ENCODE measurements around the gene OR1N1. TPM values are rescaled to one million over a fixed set of nuclear protein-coding genes. Genes with fewer than 3 reads are reported as not detected.

Gene OR1N1
- total and polyA plus RNA-seq, 5 donors from 2014 or later = not detected

Other genes starting within 250 kb of the OR1N1 start
- gene PTGS1, start 156.3 kb downstream of the OR1N1 start, total RNA-seq = 9.2 TPM
- under 1 TPM; 0.03 to 0.87 (median 0.61) TPM for gene PTGS1, start 156.3 kb downstream of the OR1N1 start, polyA plus RNA-seq
- gene OR1J1, start 49.4 kb downstream of the OR1N1 start, total RNA-seq = not detected
- gene OR1J1, start 49.4 kb downstream of the OR1N1 start, polyA plus RNA-seq = not detected
- gene OR1J2, start 16.5 kb downstream of the OR1N1 start, total RNA-seq = 0.42 TPM
- not detected for gene OR1J2, start 16.5 kb downstream of the OR1N1 start, polyA plus RNA-seq
- gene OR1J4, start 8.2 kb downstream of the OR1N1 start, total RNA-seq = 1.8 TPM
- not detected for gene OR1J4, start 8.2 kb downstream of the OR1N1 start, polyA plus RNA-seq
- gene OR1N2, start 25.8 kb upstream of the OR1N1 start, total RNA-seq = 0.81 TPM
- gene OR1N2, start 25.8 kb upstream of the OR1N1 start, polyA plus RNA-seq = not detected
- gene OR1L8, start 56.1 kb upstream of the OR1N1 start, total RNA-seq = not detected
- under 1 TPM in 3 of 4 donors, not detected in 1; 0.12 to 0.50 (median 0.20) TPM for gene OR1L8, start 56.1 kb upstream of the OR1N1 start, polyA plus RNA-seq
- 0.72 TPM for gene OR1Q1, start 87.4 kb upstream of the OR1N1 start, total RNA-seq
- not detected for gene OR1Q1, start 87.4 kb upstream of the OR1N1 start, polyA plus RNA-seq
- not detected for gene OR1B1, start 130.3 kb upstream of the OR1N1 start, total RNA-seq
- gene OR1B1, start 130.3 kb upstream of the OR1N1 start, polyA plus RNA-seq = not detected
- gene OR1L1, start 134.4 kb upstream of the OR1N1 start, total RNA-seq = not detected
- gene OR1L1, start 134.4 kb upstream of the OR1N1 start, polyA plus RNA-seq = not detected
- gene OR1L3, start 147.8 kb upstream of the OR1N1 start, total RNA-seq = not detected
- not detected for gene OR1L3, start 147.8 kb upstream of the OR1N1 start, polyA plus RNA-seq
- gene OR1L4, start 196.7 kb upstream of the OR1N1 start, total RNA-seq = not detected
- not detected for gene OR1L4, start 196.7 kb upstream of the OR1N1 start, polyA plus RNA-seq
- gene OR1L6, start 215.0 kb upstream of the OR1N1 start, total RNA-seq = not detected
- gene OR1L6, start 215.0 kb upstream of the OR1N1 start, polyA plus RNA-seq = under 1 TPM in 1 of 4 donors, not detected in 3; 0.17 TPM